Heart left ventricle (tissue), 16 donors: ENCODE data around the gene SPACDR. TPM values are rescaled to one million over a fixed set of nuclear protein-coding genes. Genes with fewer than 3 reads are reported as not detected.
"Not testable (repeated sequence)": the region's sequence is repeated elsewhere in the genome, so short reads cannot be mapped to it uniquely, and the experiment has no call there.

ENCODE experiments used
- ATAC-seq, 4 donors: fragments of 200-7000 bp; cut with Tn5 transposase; one replicate each; pipeline ENCODE4 v1.9.1; 2020 to 2022; ENCODE audit warnings: moderate library complexity in 4 of 4, mild to moderate bottlenecking in 3 of 4, moderate number of reproducible peaks in 1 of 4
- DNase-seq, 5 donors: peaks; one replicate each; pipeline ENCODE4 v3.0.0-alpha.2; 2020
- H3K27ac ChIP-seq, 12 donors: fragments of 200-600 bp; sonication (generic) in 4 of 12; one replicate each; pipeline versions ENCODE4 v1.5.0 to v1.8.0; 2016 to 2022; ENCODE audit warnings: mild to moderate bottlenecking in 2 of 12
- H3K27me3 ChIP-seq, 9 donors: fragments of 200-600 bp; sonication (generic) in 2 of 9; one replicate each; pipeline versions ENCODE4 v1.5.1 to v1.8.0; 2016 to 2022; ENCODE audit warnings: mild to moderate bottlenecking in 3 of 9
- H3K36me3 ChIP-seq, 9 donors: fragments of 200-600 bp; sonication (generic) in 2 of 9; one replicate each; pipeline versions ENCODE4 v1.5.0 to v1.8.0; 2018 to 2022; ENCODE audit warnings: mild to moderate bottlenecking in 2 of 9
- H3K4me1 ChIP-seq, 12 donors: fragments of 200-600 bp; sonication (generic) in 4 of 12; one replicate each; pipeline versions ENCODE4 v1.5.0 to v1.8.0; 2016 to 2022; ENCODE audit warnings: mild to moderate bottlenecking in 3 of 12
- H3K4me3 ChIP-seq, 12 donors: fragments of 200-600 bp; sonication (generic) in 4 of 12; one replicate each; pipeline versions ENCODE4 v1.5.0 to v1.8.0; 2017 to 2022; ENCODE audit warnings: mild to moderate bottlenecking in 9 of 12, moderate library complexity in 4 of 12
- H3K9me3 ChIP-seq, 12 donors: fragments of 200-600 bp; sonication (generic) in 4 of 12; one replicate each; pipeline versions ENCODE4 v1.5.0 to v1.8.0; 2016 to 2022; ENCODE audit warnings: mild to moderate bottlenecking in 1 of 12
- CTCF ChIP-seq, 12 donors: fragments of 200-600 bp; sonication (generic) in 4 of 12; IDR thresholded peaks; one replicate each; pipeline versions ENCODE4 v1.5.0 to v1.8.0; 2018 to 2022; ENCODE audit warnings: antibody characterized with exemption in 12 of 12, mild to moderate bottlenecking in 5 of 12
- POLR2A ChIP-seq, 2 donors: fragments of 450-650 bp; IDR thresholded peaks; one replicate each; pipeline ENCODE4 v1.6.1; 2017; ENCODE audit warnings: antibody characterized with exemption in 2 of 2, mild to moderate bottlenecking in 2 of 2, moderate library complexity in 2 of 2
- WGBS, 4 donors: extraction: QIAGEN DNeasy Blood & Tissue Kit in 2 of 4; methylation state at CpG; one replicate each; pipeline versions ENCODE4 v1.1.5 to v1.1.7; 2013 to 2018; 5-methylcytosine and 5-hydroxymethylcytosine counted together
- intact Hi-C, 10 donors: fragments of 100-400 bp; cut with DNase I; formaldehyde crosslinking; loops; one replicate each; pipeline versions ENCODE4 v1.11.1 to v1.14.2; 2022
- polyA plus RNA-seq, 2 donors: library from polyadenylated mRNA; stranded (reverse); fragments of 200-250 nt; gene quantifications; one replicate each; pipeline ENCODE4 v1.2.3, GENCODE V29; 2013
- total RNA-seq, 9 donors: library from RNA; depleted of rRNA in 2 of 9; stranded (reverse); fragments of >200 nt in 2 of 9; fragmentation: NEBNext Ultra II Directional in 3 of 9; extraction: Animal tissue kit (Norgen Biotek cat#: 25700) in 3 of 9; gene quantifications; one replicate each; pipeline versions ENCODE4 v1.1.0 to v1.2.4, GENCODE V29; 2016 to 2023
- donor health status: ischemic (EF 13 %, LVEDD 7.1; RV severe dilation, severe dysfunction).
- donor health status: healthy with polysubstance abuse.
- donor health status: DM: no; HTN: yes; CAD: no.
- donor health status: DM: no; HTN: no; CAD: no.
- donor health status: ischemic (EF 25% LVEDD 6.9; RV normal size, moderate dysfunction).
- donor health status: ischemic (EF 25% LVEDD 5.7; RV mildly dilated, moderate dysfunction).
- donor health status: healthy.
- donor health status: DM: yes; HTN: yes; CAD: no.
- donor health status: ischemic (EF 35%, LVEDD 5.7; RV mildly dilated, moderate dysfunction).
- donor health status: nonischemic (EF 11% LVEDD 7.7; RV severe dilation, severe dysfunction).
- donor health status: DM: yes; HTN: yes; CAD: no.
- donor health status: PGD.
- donor health status: ischemic (EF 29% LVEDD 5.4; RV normal size, mild dysfunction).
- donor health status: nonischemic (EF 23%, LVEDD 6.1; RV moderate dilation, normal function).

The SPACDR gene
- total and polyA plus RNA-seq, 11 donors = 0.27 to 0.78 (median 0.61) TPM; not detected in 4

GRCh38 chr7:100443096-100443840, 20.8 kb downstream of the SPACDR start:
- Histone ChIP-seq H3K9me3 (no peaks in the 10 kb centered on the region), H3K36me3 (no peaks in the 10 kb centered on the region), H3K27ac (peak overlapping the region in 11 of 12 donors; percentile 59 to 82 (median 79)), H3K4me3 (no peak overlapping the region), H3K27me3 (no peaks in the 10 kb centered on the region), H3K4me1 (peaks cover 0 to 33% (median 16%) of the 10 kb centered on the region in 12 donors)
- 91 to 96% (median 94%) methylated on average over 9 of the region's 9 CpGs for WGBS, 4 donors
- ATAC-seq (no peak), DNase-seq (peak in 1 of 5 donors; percentile 8)
- intact Hi-C loops = no loop called here
- TF ChIP-seq POLR2A (IDR thresholded peaks at IDR 0.05) = no peak
- TF ChIP-seq CTCF (IDR thresholded peaks at IDR 0.05) = no peak

- ATAC-seq (no peak), DNase-seq (peak in 1 of 5 donors; percentile 14)
- WGBS, 4 donors = 91 to 92% (median 91%) methylated on average over 11 of the region's 11 CpGs
- H3K27me3 ChIP-seq = no peaks in the 10 kb centered on the region
- peaks cover 0 to 33% (median 16%) of the 10 kb centered on the region in 12 donors for H3K4me1 ChIP-seq
- H3K4me3 ChIP-seq = no peak overlapping the region
- H3K9me3 ChIP-seq = no peaks in the 10 kb centered on the region
- H3K27ac ChIP-seq = no peak overlapping the region
- no peaks in the 10 kb centered on the region for H3K36me3 ChIP-seq
- intact Hi-C loops = no loop called here
- TF ChIP-seq POLR2A (IDR thresholded peaks at IDR 0.05) (no peak), CTCF (IDR thresholded peaks at IDR 0.05) (no peak)
Observed at GRCh38 chr7:100441641-100442535, 22.2 kb downstream of the SPACDR start.

GRCh38 chr7:100439244-100439643, 24.8 kb downstream of the SPACDR start:
- H3K36me3 ChIP-seq, H3K4me3 ChIP-seq, H3K27me3 ChIP-seq, H3K27ac ChIP-seq, H3K9me3 ChIP-seq, intact Hi-C loops, DNase-seq, ATAC-seq: not testable (repeated sequence)
- peaks cover 0 to 28% (median 19%) of the 10 kb centered on the region in 12 donors for H3K4me1 ChIP-seq
- 89 to 92% (median 90%) methylated on average over 7 of the region's 7 CpGs for WGBS, 4 donors

GRCh38 chr7:100438731-100439130, 25.3 kb downstream of the SPACDR start:
- H3K4me1 ChIP-seq = peaks cover 0 to 24% (median 16%) of the 10 kb centered on the region in 12 donors
- H3K4me3 ChIP-seq, ATAC-seq, DNase-seq, intact Hi-C loops, H3K27me3 ChIP-seq, H3K9me3 ChIP-seq, H3K27ac ChIP-seq: not testable (repeated sequence)
- peaks cover 0 to 13% (median 11%) of the 10 kb centered on the region in 9 donors for H3K36me3 ChIP-seq
- 94 to 96% (median 95%) methylated on average over 8 of the region's 8 CpGs for WGBS, 4 donors

GRCh38 chr7:100438172-100438571, 25.9 kb downstream of the SPACDR start:
- Histone ChIP-seq H3K36me3 (peaks cover 0 to 19% (median 17%) of the 10 kb centered on the region in 9 donors), H3K27me3 (no peaks in the 10 kb centered on the region), H3K27ac (peak overlapping the region in 1 of 12 donors; percentile 27), H3K4me1 (peaks cover 0 to 26% (median 14%) of the 10 kb centered on the region in 12 donors), H3K9me3 (no peaks in the 10 kb centered on the region), H3K4me3 (no peak overlapping the region)
- intact Hi-C loops = no loop called here
- DNase-seq (no peak), ATAC-seq (no peak)
- TF ChIP-seq POLR2A (IDR thresholded peaks at IDR 0.05) = no peak
- TF ChIP-seq CTCF (IDR thresholded peaks at IDR 0.05) = no peak
- 48 to 52% (median 50%) methylated on average over 2 of the region's 2 CpGs for WGBS, 4 donors
